GM10248 (cell line): ENCODE data around the gene DGKA.
"Not testable (repeated sequence)": the region's sequence is repeated elsewhere in the genome, so short reads cannot be mapped to it uniquely, and the experiment has no call there.

Experiments used
- CTCF ChIA-PET: fragments of 300-600 bp; sonication (Branson Sonifier 250); formaldehyde crosslinking; extraction: SDS; loops from one replicate; lab custom pipeline; 2021; ENCODE audit warnings: antibody characterized with exemption; lab: Yijun Ruan, JAX
- POLR2A ChIA-PET: fragments of 350-650 bp; sonication (Branson Sonifier 250); formaldehyde crosslinking; extraction: SDS; loops from one replicate; lab custom pipeline; 2020; ENCODE audit warnings: antibody characterized with exemption; lab: Yijun Ruan, JAX
- DNase-seq: peaks from one replicate; pipeline ENCODE4 v3.0.0; 2012; ENCODE audit errors: extremely low spot score
- CTCF ChIP-seq: IDR thresholded peaks from 2 replicates; pipeline ENCODE4 v1.5.1; 2012; ENCODE audit warnings: mild to moderate bottlenecking, low read depth; ENCODE audit errors: extremely low read depth, missing control alignments, control extremely low read depth

DGKA gene

GRCh38 chr12:55906056-55906455, 24.9 kb upstream of the DGKA start:
- POLR2A ChIA-PET, result no interaction called here
- TF ChIP-seq CTCF, result no peak
- DNase-seq, result no peak
- CTCF ChIA-PET, result no interaction called here

- CTCF ChIA-PET, result interaction anchor here (1.6 kb wide), 1 partner anchor 16 kb away, joined by 3 read pairs; no protein-coding TSS in a partner anchor
- POLR2A ChIA-PET, result no interaction called here
- no peak for TF ChIP-seq CTCF
- DNase-seq, result no peak
Measured at GRCh38 chr12:55908726-55909512, 22.0 kb upstream of the DGKA start.

GRCh38 chr12:55909513-55909884, 21.5 kb upstream of the DGKA start:
- POLR2A ChIA-PET, result no interaction called here
- CTCF ChIA-PET, result no interaction called here
- no peak for DNase-seq
- no peak for TF ChIP-seq CTCF

GRCh38 chr12:55912908-55913307, 18.1 kb upstream of the DGKA start:
- CTCF ChIA-PET, result no interaction called here
- POLR2A ChIA-PET, result no interaction called here
- no peak for DNase-seq
- TF ChIP-seq CTCF, result no peak

- no peak for TF ChIP-seq CTCF
- no peak for DNase-seq
- CTCF ChIA-PET, result interaction anchor here (1.3 to 5.2 kb wide), 2 partner anchors 11 to 25 kb away, joined by 4 to 41 read pairs; partner anchors contain the start of gene PYM1
- POLR2A ChIA-PET, result interaction anchor here (0.7 to 0.9 kb wide), 2 partner anchors 11 to 63 kb away, joined by 3 to 5 read pairs; no protein-coding TSS in a partner anchor
Measured at GRCh38 chr12:55915482-55915859, 15.5 kb upstream of the DGKA start.

- CTCF ChIA-PET, DNase-seq, POLR2A ChIA-PET: not testable (repeated sequence)
Measured at GRCh38 chr12:55919032-55919431, 11.9 kb upstream of the DGKA start.

GRCh38 chr12:55922126-55922525, 8.8 kb upstream of the DGKA start:
- DNase-seq, result no peak
- no peak for TF ChIP-seq CTCF
- ChIA-PET CTCF (interaction anchor here (1.3 kb wide), 1 partner anchor 17 kb away, joined by 6 read pairs; no protein-coding TSS in a partner anchor), POLR2A (no interaction called here)

GRCh38 chr12:55923648-55924047, 7.3 kb upstream of the DGKA start:
- ChIA-PET CTCF (interaction anchor here (1.0 kb wide), 1 partner anchor 10 kb away, joined by 3 read pairs; no protein-coding TSS in a partner anchor), POLR2A (interaction anchor here (0.7 kb wide), 1 partner anchor 98 kb away, joined by 3 read pairs; no protein-coding TSS in a partner anchor)
- not testable (repeated sequence) for DNase-seq
